HG03135 (cell line): Measurements from ENCODE around the gene GPR149.
A peak's percentile ranks its signal among the peaks of the same experiment; 100 is the strongest.

Experiments used
- ATAC-seq: cut with Tn5 transposase; IDR thresholded peaks from one replicate; pipeline ENCODE4 v1.9.1; 2021; ENCODE audit warnings: mild to moderate bottlenecking, moderate library complexity; ENCODE audit not compliant: unreplicated experiment

Gene GPR149

GRCh38 chr3:154345422-154346122 is 84.4 kb downstream of the GPR149 start:
- no peak for ATAC-seq

GRCh38 chr3:154338570-154338969 is 91.4 kb downstream of the GPR149 start:
- ATAC-seq, result no peak

- no peak for ATAC-seq
These were observed 92.0 kb downstream of the GPR149 start for GRCh38 chr3:154338008-154338407.

GRCh38 chr3:154334973-154335420 is 95.0 kb downstream of the GPR149 start:
- ATAC-seq, result no peak

- no peak for ATAC-seq
These were observed 102.1 kb downstream of the GPR149 start for GRCh38 chr3:154327871-154328270.

- ATAC-seq, result no peak
These were observed 105.1 kb downstream of the GPR149 start for GRCh38 chr3:154324919-154325318.

GRCh38 chr3:154323891-154324738 is 105.9 kb downstream of the GPR149 start, which contains the start of gene DHX36:
Gene DHX36 (minus strand): TSS chr3:154324487. CDS start chr3:154324416, 71 bp downstream.
- ATAC-seq, result peak; percentile 95

- no peak for ATAC-seq
These were observed 112.8 kb downstream of the GPR149 start for GRCh38 chr3:154316974-154317767.

GRCh38 chr3:154314152-154314551 is 115.8 kb downstream of the GPR149 start:
- ATAC-seq, result no peak

GRCh38 chr3:154310840-154311239 is 119.2 kb downstream of the GPR149 start:
- ATAC-seq, result no peak

GRCh38 chr3:154307363-154307762 is 122.6 kb downstream of the GPR149 start:
- ATAC-seq, result no peak

- ATAC-seq, result peak; percentile 70
These were observed 125.1 kb downstream of the GPR149 start for GRCh38 chr3:154304936-154305335.

- ATAC-seq, result no peak
These were observed 125.7 kb downstream of the GPR149 start for GRCh38 chr3:154304116-154304786.

- ATAC-seq, result no peak
These were observed 128.4 kb downstream of the GPR149 start for GRCh38 chr3:154301561-154301960.

GRCh38 chr3:154294016-154294415 is 136.0 kb downstream of the GPR149 start:
- ATAC-seq, result no peak

GRCh38 chr3:154290187-154290586 is 139.8 kb downstream of the GPR149 start:
- ATAC-seq, result no peak
